DMS 273 treated with DMSO at 0.1 percent for 48 hours (cell line): ENCODE results near the gene PHOX2A.
"Not testable (repeated sequence)": the region's sequence is repeated elsewhere in the genome, so short reads cannot be mapped to it uniquely, and the experiment has no call there.

Experiments used
- DNase-seq: peaks from one replicate; lab custom pipeline; 2025; lab: John Stamatoyannopoulos, UW

The PHOX2A gene

GRCh38 chr11:72244060-72244360 lies at the start of gene PHOX2A:
Gene PHOX2A (minus strand): TSS chr11:72244176. CDS start chr11:72244004, 172 bp downstream.
- DNase-seq = no peak

GRCh38 chr11:72293391-72293790 lies 49.4 kb upstream of the PHOX2A start:
- no peak for DNase-seq

GRCh38 chr11:72292106-72292785 lies 48.3 kb upstream of the PHOX2A start:
- DNase-seq = no peak

GRCh38 chr11:72290741-72291140 lies 46.8 kb upstream of the PHOX2A start:
- DNase-seq = not testable (repeated sequence)

GRCh38 chr11:72287293-72287692 lies 43.3 kb upstream of the PHOX2A start:
- no peak for DNase-seq

GRCh38 chr11:72283947-72284346 lies 40.0 kb upstream of the PHOX2A start:
- DNase-seq = no peak

- no peak for DNase-seq
These were observed 36.8 kb upstream of the PHOX2A start for GRCh38 chr11:72280726-72281315.

GRCh38 chr11:72280037-72280436 lies 36.1 kb upstream of the PHOX2A start:
- DNase-seq = no peak

- no peak for DNase-seq
These were observed 34.9 kb upstream of the PHOX2A start for GRCh38 chr11:72278905-72279304.

- DNase-seq = no peak
These were observed 30.5 kb upstream of the PHOX2A start for GRCh38 chr11:72274435-72274834.

GRCh38 chr11:72271980-72272379 lies 28.0 kb upstream of the PHOX2A start:
- DNase-seq = no peak

GRCh38 chr11:72267956-72268617 lies 24.1 kb upstream of the PHOX2A start:
- no peak for DNase-seq

- DNase-seq = not testable (repeated sequence)
These were observed 23.0 kb upstream of the PHOX2A start for GRCh38 chr11:72266960-72267359.

GRCh38 chr11:72265951-72266350 lies 22.0 kb upstream of the PHOX2A start:
- DNase-seq = no peak

- DNase-seq = no peak
These were observed 19.4 kb upstream of the PHOX2A start for GRCh38 chr11:72263361-72263760.

GRCh38 chr11:72260574-72260973 lies 16.6 kb upstream of the PHOX2A start:
- no peak for DNase-seq

- DNase-seq = no peak
These were observed 15.5 kb upstream of the PHOX2A start for GRCh38 chr11:72259490-72259889.

GRCh38 chr11:72257570-72257969 lies 13.6 kb upstream of the PHOX2A start:
- DNase-seq = no peak

- DNase-seq = no peak
These were observed 10.5 kb upstream of the PHOX2A start for GRCh38 chr11:72254299-72254993.

- no peak for DNase-seq
These were observed 9.4 kb upstream of the PHOX2A start for GRCh38 chr11:72253392-72253791.

GRCh38 chr11:72251614-72252013 lies 7.6 kb upstream of the PHOX2A start:
- DNase-seq = no peak

- no peak for DNase-seq
These were observed 6.9 kb upstream of the PHOX2A start for GRCh38 chr11:72250661-72251464.
